Stimulated activated naive CD8-positive, alpha-beta T cell treated with anti-CD3 and anti-CD28 coated beads, Interleukin-15, amount 100 ng/mL, for 72 hours (primary cell): ENCODE data around the gene USP7.
"Not testable (repeated sequence)": the region's sequence is repeated elsewhere in the genome, so short reads cannot be mapped to it uniquely, and the experiment has no call there.

Experiments
- ATAC-seq: fragments of 150-1000 bp; cut with Tn5 transposase; 2 replicates; pipeline ENCODE4 v1.10.0; 2021; ENCODE audit warnings: mild to moderate bottlenecking, moderate library complexity
- DNase-seq, 2 donors: peaks; one replicate each; pipeline ENCODE4 v3.0.0; 2021 to 2022
- H3K27ac Mint-ChIP-seq, 2 donors: one replicate each; pipeline ENCODE4 v1.8.0; 2022; ENCODE audit warnings: mild to moderate bottlenecking in 2 of 2, mixed read lengths in 2 of 2, moderate library complexity in 2 of 2
- H3K27me3 Mint-ChIP-seq: one replicate; pipeline ENCODE4 v1.8.0; 2022; ENCODE audit warnings: mixed read lengths
- H3K4me1 Mint-ChIP-seq: one replicate; pipeline ENCODE4 v1.8.0; 2022; ENCODE audit warnings: mild to moderate bottlenecking, mixed read lengths
- H3K4me3 Mint-ChIP-seq, 2 donors: one replicate each; pipeline ENCODE4 v1.8.0; 2022; ENCODE audit warnings: mild to moderate bottlenecking in 2 of 2, mixed read lengths in 2 of 2, moderate library complexity in 1 of 2
- H3K9me3 Mint-ChIP-seq, 2 donors: one replicate each; pipeline ENCODE4 v1.8.0; 2022; ENCODE audit warnings: mixed read lengths in 2 of 2

USP7 gene

GRCh38 chr16:8989099-8989878, 25.6 kb upstream of the USP7 start:
- no peak overlapping the region for H3K27ac Mint-ChIP-seq
- no peaks in the 10 kb centered on the region for H3K4me1 Mint-ChIP-seq
- H3K4me3 Mint-ChIP-seq = no peak overlapping the region
- ATAC-seq = no peak
- no peaks in the 10 kb centered on the region for H3K9me3 Mint-ChIP-seq
- no peaks in the 10 kb centered on the region for H3K27me3 Mint-ChIP-seq
- no peak for DNase-seq

GRCh38 chr16:8986818-8987191, 23.1 kb upstream of the USP7 start:
- ATAC-seq (no peak), DNase-seq (no peak)
- Mint-ChIP-seq H3K4me3 (no peak overlapping the region), H3K9me3 (no peaks in the 10 kb centered on the region), H3K27ac (no peak overlapping the region), H3K27me3 (no peaks in the 10 kb centered on the region), H3K4me1 (no peaks in the 10 kb centered on the region)

DNA sequence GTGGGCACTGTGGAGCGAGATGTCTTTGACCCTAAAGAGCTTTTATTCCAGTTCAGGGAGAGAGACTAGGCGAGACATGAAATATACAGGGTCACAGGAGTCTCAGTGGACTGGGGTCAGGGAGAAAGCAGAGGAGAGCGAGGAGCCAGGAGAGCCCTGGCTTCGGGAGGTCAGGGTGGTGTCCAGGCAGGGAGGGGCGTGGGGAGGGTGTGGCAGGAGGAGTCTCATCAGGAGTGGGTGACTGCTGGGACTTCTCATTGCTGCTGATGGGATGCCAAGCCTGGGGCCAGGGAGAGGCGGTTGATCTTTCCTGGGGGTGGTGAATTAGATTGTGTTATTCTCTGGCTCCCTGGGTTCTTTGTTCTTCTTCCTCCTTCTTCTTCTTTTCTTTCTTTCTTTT, 22.4 kb upstream of the USP7 start:
- no peak for ATAC-seq
- H3K4me1 Mint-ChIP-seq = no peaks in the 10 kb centered on the region
- H3K9me3 Mint-ChIP-seq = no peaks in the 10 kb centered on the region
- H3K27me3 Mint-ChIP-seq = no peaks in the 10 kb centered on the region
- no peak for DNase-seq
- peak overlapping the region in 1 of 2 donors; percentile 49 for H3K27ac Mint-ChIP-seq
- no peak overlapping the region for H3K4me3 Mint-ChIP-seq

GRCh38 chr16:8982816-8983215, 19.1 kb upstream of the USP7 start:
- no peak overlapping the region for H3K27ac Mint-ChIP-seq
- ATAC-seq (no peak), DNase-seq (no peak)
- H3K9me3 Mint-ChIP-seq = no peaks in the 10 kb centered on the region
- no peak overlapping the region for H3K4me3 Mint-ChIP-seq
- H3K27me3 Mint-ChIP-seq = no peaks in the 10 kb centered on the region
- no peaks in the 10 kb centered on the region for H3K4me1 Mint-ChIP-seq

DNA sequence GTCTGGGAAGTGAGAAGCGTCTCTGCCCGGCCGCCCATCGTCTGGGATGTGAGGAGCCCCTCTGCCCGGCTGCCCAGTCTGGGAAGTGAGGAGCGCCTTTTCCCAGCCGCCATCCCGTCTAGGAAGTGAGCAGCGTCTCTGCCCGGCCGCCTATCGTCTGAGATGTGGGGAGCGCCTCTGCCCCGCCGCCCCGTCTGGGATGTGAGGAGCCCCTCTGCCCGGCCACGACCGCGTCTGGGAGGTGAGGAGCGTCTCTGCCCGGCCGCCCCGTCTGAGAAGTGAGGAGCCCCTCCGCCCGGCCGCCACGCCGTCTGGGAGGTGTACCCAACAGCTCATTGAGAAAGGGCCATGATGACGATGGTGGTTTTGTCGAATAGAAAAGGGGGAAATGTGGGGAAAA, 18.2 kb upstream of the USP7 start:
- DNase-seq, H3K27ac Mint-ChIP-seq, H3K4me3 Mint-ChIP-seq, H3K9me3 Mint-ChIP-seq, H3K4me1 Mint-ChIP-seq, H3K27me3 Mint-ChIP-seq, ATAC-seq: not testable (repeated sequence)

- not testable (repeated sequence) for H3K9me3 Mint-ChIP-seq, H3K4me1 Mint-ChIP-seq, H3K27ac Mint-ChIP-seq, DNase-seq, H3K4me3 Mint-ChIP-seq, ATAC-seq, H3K27me3 Mint-ChIP-seq
These were observed 12.5 kb upstream of the USP7 start for GRCh38 chr16:8976189-8976588.

DNA sequence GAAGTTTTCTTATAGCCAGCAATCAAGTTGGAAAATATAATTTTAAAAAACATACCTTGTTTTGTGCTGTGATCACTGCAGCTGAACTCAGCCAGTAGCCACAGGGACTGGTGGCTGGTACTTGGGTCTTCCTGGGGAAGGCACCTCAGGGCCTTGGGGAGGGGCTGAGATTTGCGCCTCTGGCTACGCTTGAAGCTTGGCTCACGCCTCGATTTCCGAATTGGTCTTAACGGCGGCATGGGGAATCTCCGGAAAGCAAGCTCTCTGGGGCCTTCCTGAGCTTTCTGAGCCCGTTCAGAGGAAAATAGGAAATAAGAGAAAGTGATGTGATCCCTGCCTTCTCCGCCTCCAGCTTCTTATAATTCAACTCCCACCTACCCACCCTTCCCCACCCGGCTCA, 11.3 kb upstream of the USP7 start:
- H3K27ac Mint-ChIP-seq = no peak overlapping the region
- no peaks in the 10 kb centered on the region for H3K27me3 Mint-ChIP-seq
- no peaks in the 10 kb centered on the region for H3K9me3 Mint-ChIP-seq
- no peak overlapping the region for H3K4me3 Mint-ChIP-seq
- DNase-seq = no peak
- H3K4me1 Mint-ChIP-seq = no peaks in the 10 kb centered on the region
- ATAC-seq = no peak

DNA sequence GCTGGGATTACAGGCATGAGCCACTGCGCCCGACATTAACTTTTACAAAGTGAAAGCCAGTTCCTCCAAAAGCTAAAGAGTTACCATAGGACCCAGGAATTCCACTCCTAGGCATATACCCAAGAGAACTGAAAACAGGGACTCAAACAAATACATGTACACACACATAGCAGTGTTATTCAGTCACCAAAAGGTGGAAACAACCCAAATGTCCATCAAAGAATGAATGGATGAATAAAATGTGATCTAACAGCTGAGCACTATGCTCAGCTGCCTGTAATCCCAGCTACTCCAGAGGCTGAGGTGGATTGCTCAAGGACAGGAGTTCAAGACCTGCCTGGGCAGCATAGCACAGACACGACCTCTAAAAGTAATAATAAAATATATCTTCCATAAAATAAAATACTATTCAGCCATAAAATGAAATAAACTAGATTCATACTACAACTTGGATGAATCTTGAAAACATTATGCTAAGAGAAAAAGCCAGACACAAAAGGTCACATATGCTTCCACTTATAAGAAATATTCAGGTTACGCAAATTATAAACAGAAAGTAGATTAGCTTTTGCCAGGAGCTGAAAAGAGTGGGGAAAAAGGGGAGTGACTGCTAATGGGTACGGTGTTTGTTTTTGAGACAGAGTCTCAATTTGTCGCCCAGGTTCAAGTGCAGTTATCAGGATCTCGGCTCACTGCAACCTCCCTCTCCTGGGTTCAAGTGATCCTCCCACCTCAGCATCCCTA, 9.3 kb upstream of the USP7 start:
- no peaks in the 10 kb centered on the region for H3K27me3 Mint-ChIP-seq
- DNase-seq (no peak), ATAC-seq (no peak)
- no peaks in the 10 kb centered on the region for H3K9me3 Mint-ChIP-seq
- H3K4me1 Mint-ChIP-seq = no peaks in the 10 kb centered on the region
- peak overlapping the region in 1 of 2 donors; percentile 83 for H3K27ac Mint-ChIP-seq
- no peak overlapping the region for H3K4me3 Mint-ChIP-seq

DNA sequence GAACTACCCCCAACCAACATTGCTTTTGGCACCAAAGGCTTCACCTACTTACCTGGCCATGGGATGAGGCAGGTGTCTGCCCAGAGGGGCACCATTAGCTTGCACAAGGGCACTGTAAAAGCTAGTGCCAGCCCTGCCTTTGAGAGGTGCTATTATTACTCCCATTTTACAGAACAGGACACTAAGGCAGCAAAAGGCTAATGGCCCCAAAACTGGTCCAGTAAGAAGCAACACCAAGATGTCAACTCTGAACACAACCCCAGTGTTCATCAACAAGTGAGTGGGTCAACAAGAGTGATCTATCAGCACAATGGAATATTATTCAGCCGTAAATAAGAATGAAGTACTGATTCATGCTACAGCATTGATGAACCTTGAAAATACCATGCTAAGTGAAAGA, 7.7 kb upstream of the USP7 start:
- no peak overlapping the region for H3K4me3 Mint-ChIP-seq
- H3K9me3 Mint-ChIP-seq = no peaks in the 10 kb centered on the region
- H3K27ac Mint-ChIP-seq = no peak overlapping the region
- ATAC-seq (no peak), DNase-seq (no peak)
- no peaks in the 10 kb centered on the region for H3K4me1 Mint-ChIP-seq
- H3K27me3 Mint-ChIP-seq = peaks cover 8% of the 10 kb centered on the region

DNA sequence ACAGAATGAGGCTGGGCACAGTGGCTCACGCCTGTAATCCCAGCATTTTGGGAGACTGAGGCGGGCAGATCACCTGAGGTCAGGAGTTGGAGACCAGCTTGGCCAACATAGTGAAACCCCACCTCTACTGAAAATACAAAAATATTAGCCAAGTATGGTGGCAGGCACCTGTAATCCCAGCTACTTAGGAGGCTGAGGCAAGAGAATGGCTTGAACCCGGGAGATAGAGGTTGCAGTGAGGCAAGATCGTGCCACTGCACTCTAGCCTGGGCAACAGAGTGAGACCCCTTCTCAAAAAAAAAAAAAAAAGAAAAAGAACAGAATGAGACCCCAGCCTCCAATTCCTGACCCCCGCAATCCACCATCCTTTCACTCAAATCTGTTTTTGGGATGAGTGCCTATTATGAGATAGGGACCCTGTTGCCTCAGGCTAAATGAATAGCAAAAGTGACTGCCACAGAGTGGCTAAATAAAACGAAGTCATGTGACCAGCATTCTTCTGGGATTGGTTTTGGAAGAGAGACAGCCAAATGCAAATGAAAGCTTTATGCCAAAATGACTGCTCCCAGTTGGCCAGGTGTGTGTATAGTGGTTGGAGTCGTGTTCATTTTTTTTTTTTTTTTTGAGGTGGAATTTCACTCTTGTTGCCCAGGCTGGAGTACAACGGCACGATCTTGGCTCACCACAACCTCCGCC, 5.6 kb upstream of the USP7 start:
- not testable (repeated sequence) for H3K4me1 Mint-ChIP-seq, H3K27me3 Mint-ChIP-seq, DNase-seq, ATAC-seq, H3K9me3 Mint-ChIP-seq, H3K4me3 Mint-ChIP-seq
- peak overlapping the region in 1 of 2 donors; percentile 25 for H3K27ac Mint-ChIP-seq

DNA sequence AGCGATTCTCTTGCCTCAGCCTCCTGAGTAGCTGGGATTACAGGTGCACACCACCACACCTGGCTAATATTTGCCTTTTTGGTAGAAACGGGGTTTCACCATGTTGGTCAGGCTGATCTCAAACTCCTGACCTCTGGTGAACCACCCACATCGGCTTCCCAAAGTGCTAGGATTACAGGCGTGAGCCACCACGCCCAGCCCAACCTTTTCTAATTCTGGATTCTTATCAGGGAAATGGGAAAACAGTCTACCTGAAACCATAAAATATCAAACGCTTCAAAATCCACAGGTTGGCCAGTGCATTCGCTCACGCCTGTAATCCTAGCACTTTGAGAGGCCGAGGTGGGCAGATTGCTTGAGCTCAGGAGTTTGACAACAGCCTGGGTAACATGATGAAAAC, 4.3 kb upstream of the USP7 start:
- not testable (repeated sequence) for ATAC-seq, H3K4me1 Mint-ChIP-seq, H3K27me3 Mint-ChIP-seq, DNase-seq, H3K4me3 Mint-ChIP-seq, H3K9me3 Mint-ChIP-seq, H3K27ac Mint-ChIP-seq

DNA sequence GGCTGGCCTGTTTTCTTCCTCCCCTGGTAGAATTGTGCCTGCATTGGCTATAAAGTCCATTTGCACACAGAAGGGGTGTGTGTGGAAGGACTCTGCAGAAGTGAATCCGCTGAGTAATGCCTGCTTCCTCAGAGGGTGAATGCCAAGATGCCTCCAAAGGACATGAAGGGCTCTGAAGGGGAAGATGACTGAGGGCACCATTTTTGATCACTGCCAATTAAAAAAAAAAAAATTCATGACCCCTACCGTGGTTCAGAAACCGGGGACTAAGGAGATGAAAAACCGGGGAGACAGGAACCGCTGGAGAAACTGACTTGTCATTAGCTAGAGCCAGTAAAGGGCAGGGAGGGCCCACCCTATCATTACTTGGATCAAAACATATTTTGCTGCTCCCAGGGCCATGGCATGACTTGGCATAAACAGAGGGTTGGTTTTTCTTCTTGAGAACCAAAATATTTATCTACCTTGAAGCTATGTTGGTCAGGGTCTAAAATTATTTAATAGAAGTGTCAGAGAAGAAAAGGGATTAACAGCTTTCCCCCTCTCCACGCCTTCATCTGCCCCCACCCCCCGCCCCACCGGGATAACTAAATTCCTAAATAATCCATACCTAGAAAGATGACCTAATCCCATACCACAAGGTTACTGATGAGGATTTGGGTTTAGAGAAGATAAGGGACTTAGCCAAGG, 3.6 kb upstream of the USP7 start:
- H3K27ac Mint-ChIP-seq = no peak overlapping the region
- DNase-seq = no peak
- no peak for ATAC-seq
- peaks cover 9% of the 10 kb centered on the region for H3K27me3 Mint-ChIP-seq
- no peak overlapping the region for H3K4me3 Mint-ChIP-seq
- peaks cover 3% of the 10 kb centered on the region for H3K4me1 Mint-ChIP-seq
- H3K9me3 Mint-ChIP-seq = no peaks in the 10 kb centered on the region

GRCh38 chr16:8966817-8967131, 3.1 kb upstream of the USP7 start:
- Mint-ChIP-seq H3K4me1 (peaks cover 8% of the 10 kb centered on the region), H3K27me3 (peaks cover 9% of the 10 kb centered on the region), H3K27ac (no peak overlapping the region)

DNA sequence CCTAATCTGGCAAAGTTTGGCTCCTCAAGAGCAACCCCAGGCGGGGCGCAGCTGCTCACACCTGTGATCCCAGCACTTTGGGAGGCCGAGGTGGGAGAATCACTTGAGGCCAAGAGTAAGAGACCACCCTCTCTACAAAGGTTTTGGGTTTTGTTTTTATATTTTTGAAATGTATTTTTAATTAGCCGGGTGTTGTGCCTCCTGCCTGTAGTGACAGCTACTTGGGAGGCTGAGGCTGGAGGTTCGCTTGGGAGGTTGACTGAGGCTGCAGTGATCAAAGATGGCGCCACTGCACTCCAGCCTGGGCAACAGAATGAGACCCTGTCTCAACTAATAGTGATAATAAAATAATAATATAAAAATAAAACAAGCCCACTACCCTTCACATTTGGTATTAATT, 756 bp upstream of the USP7 start:
- no peak for DNase-seq
- Mint-ChIP-seq H3K4me1 (peaks cover 31% of the 10 kb centered on the region), H3K9me3 (no peaks in the 10 kb centered on the region), H3K27ac (peak overlapping the region in 1 of 2 donors; percentile 19), H3K4me3 (peak overlapping the region; percentile 62 to 67), H3K27me3 (peaks cover 9% of the 10 kb centered on the region)
- no peak for ATAC-seq

More at GRCh38 chr16:8966817-8967131, 3.1 kb upstream of the USP7 start:
- no peak for DNase-seq
- no peaks in the 10 kb centered on the region for H3K9me3 Mint-ChIP-seq
- H3K4me3 Mint-ChIP-seq = no peak overlapping the region
- ATAC-seq = no peak

DNA sequence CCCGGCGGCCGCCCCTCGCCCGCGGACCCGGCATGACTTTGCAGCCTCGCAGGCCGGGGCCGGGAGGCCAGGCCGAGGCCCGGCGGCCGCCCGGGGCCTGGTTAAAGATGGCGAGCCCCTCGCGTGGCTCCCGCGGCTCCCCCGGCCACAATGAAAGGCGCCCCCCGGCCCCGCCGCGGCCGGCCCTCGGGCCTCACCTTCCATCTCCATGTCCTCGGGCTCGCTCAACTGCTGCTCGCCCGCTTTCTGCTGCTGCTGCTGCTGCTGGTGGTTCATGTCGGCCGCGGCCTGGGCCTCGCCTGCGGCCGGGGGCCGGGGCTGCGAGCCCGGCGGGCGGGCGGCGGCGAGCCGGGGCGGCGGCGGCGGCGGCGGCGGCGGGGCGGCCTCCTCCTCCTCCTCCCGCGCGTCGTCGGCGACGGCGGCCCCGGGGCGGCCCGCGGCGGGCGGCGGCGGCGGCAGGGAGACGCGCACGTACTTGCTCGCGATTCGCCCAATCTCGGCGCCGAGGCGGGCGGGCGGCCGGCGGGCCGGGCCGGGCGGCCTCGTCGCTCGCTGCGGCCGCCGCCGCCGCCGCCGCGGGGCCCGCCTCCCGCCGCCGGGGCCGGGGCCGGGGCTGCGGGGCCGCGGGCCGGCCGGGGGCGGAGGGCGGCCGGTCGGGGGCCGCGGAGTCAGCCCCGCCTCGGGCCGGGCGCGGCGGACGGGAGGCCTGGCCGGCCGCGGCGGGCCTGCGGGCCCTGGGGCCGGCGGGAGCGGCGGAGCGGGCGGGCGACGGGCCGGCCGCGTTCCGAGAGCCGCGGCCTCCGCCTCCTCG, 491 bp downstream of the USP7 start:
- Mint-ChIP-seq H3K27me3 (peaks cover 9% of the 10 kb centered on the region), H3K4me3 (peak overlapping the region; percentile 67 to 70), H3K4me1 (peaks cover 43% of the 10 kb centered on the region), H3K27ac (no peak overlapping the region), H3K9me3 (no peaks in the 10 kb centered on the region)
- DNase-seq (no peak), ATAC-seq (no peak)
